Spleen (tissue), 7 donors: ENCODE data around the gene KLHL6.

Source experiments
- CTCF ChIP-seq, 11 experiments: fragments of 200-600 bp in 7 of 11; fragments of 450-650 bp in 4 of 11; sonication (generic) in 4 of 11; IDR thresholded peaks in 8 of 11; conservative IDR thresholded peaks in 3 of 11; 1 replicate in 7 of 11; 2 replicates in 4 of 11; pipeline versions ENCODE4 v1.4.0 to v1.8.0; 2016 to 2021; ENCODE audit warnings: antibody characterized with exemption in 11 of 11, inconsistent platforms in 4 of 11, mild to moderate bottlenecking in 1 of 11
- POLR2A ChIP-seq, 3 donors: fragments of 450-650 bp; IDR thresholded peaks; one replicate each; pipeline ENCODE4 v1.5.1; 2017; ENCODE audit warnings: antibody characterized with exemption in 3 of 3, mild to moderate bottlenecking in 1 of 3
- POLR2AphosphoS5 ChIP-seq, 3 donors: sonication (generic); formaldehyde crosslinking; IDR thresholded peaks; one replicate each; pipeline ENCODE4 v1.5.1; 2017; ENCODE audit warnings: antibody characterized with exemption in 3 of 3
- donor health status: DM: no; HTN: no; CAD: no; lungs with moderate emphysema.
- donor health status: DM: no; HTN: no; CAD: no.
- donor health status: DM: no; HTN: no; CAD: no.

DNA sequence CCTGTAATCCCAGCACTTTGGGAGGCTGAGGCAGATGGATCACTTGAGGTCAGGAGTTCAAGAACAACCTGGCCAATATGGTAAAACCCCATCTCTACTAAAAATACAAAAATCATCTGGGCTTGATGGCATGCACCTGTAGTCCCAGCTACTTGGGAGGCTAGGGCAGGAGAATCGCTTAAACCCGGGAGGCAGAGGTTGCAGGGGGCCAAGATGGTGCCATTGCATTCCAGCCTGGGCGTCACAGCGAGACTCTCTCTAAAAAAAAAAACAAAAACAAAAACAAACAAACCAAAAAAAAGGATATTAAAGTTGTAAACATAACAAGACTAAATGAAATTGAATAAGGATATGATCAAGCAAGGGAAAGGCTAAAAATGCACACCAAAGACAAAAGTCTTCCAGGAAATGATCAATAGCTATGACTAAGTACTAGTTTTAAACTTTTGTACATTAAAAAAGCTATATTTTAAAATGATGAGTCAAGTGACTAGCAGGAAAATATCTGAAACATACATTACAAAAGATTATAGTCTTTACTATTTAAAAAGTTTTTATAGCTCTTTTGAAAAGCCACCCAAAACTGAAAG is 28.6 kb downstream of the KLHL6 start:
- TF ChIP-seq POLR2A (IDR thresholded peaks at IDR 0.05), result no peak
- no peak for TF ChIP-seq POLR2AphosphoS5 (IDR thresholded peaks at IDR 0.05)
- TF ChIP-seq CTCF (IDR thresholded peaks at IDR 0.05 in 8 of 11, conservative IDR thresholded peaks at IDR 0.05 in 3 of 11), result no peak
